A549 (cell line): Measurements from ENCODE around the gene IGSF9B. TPM values are rescaled to one million over a fixed set of nuclear protein-coding genes. Genes with fewer than 3 reads are reported as not detected.

Source experiments
- ATAC-seq, 2 experiments: fragments of 200-7000 bp in 1 of 2; fragments of >200 bp in 1 of 2; cut with Nextera tagmentation in 1 of 2; cut with Tn5 transposase in 1 of 2; 3 replicates each; pipeline versions ENCODE4 v1.8.0 to v1.9.1; 2018 to 2020; ENCODE audit warnings: mild to moderate bottlenecking in 1 of 2, moderate library complexity in 1 of 2
- CTCF ChIA-PET: fragments of 300-600 bp; sonication (Branson Sonifier 250); formaldehyde crosslinking; extraction: SDS; loops from one replicate; lab custom pipeline; 2021; ENCODE audit warnings: antibody characterized with exemption, inconsistent platforms; lab: Yijun Ruan, JAX
- POLR2A ChIA-PET: fragments of 350-600 bp; formaldehyde crosslinking; extraction: SDS; loops from one replicate; lab custom pipeline; 2021; ENCODE audit warnings: antibody characterized with exemption, inconsistent platforms; lab: Yijun Ruan, JAX
- DNase-seq, 2 experiments: peaks; one replicate each; pipeline versions ENCODE4 v3.0.0 to v3.0.0-alpha.2; 2011 to 2016; ENCODE audit warnings: low read depth in 1 of 2, low spot score in 1 of 2
- FAIRE-seq: peaks from 2 replicates; lab custom pipeline; 2011; peaks lifted over from hg19 to GRCh38; lab: Jason Lieb, UNC
- H3K27ac ChIP-seq, 2 experiments: fragments of >200 bp; sonication (Bioruptor Twin); formaldehyde crosslinking; 3 replicates each; pipeline ENCODE4 v1.5.1; 2016 to 2017
- H3K4me1 ChIP-seq: fragments of >200 bp; sonication (Bioruptor Twin); formaldehyde crosslinking; 3 replicates; pipeline ENCODE4 v1.6.1; 2016
- H3K4me2 ChIP-seq: fragments of >200 bp; sonication (Bioruptor Twin); formaldehyde crosslinking; 3 replicates; pipeline ENCODE4 v1.6.1; 2016
- H3K4me3 ChIP-seq: fragments of >200 bp; sonication (Bioruptor Twin); formaldehyde crosslinking; 3 replicates; pipeline ENCODE4 v1.5.1; 2016
- H3K9me3 ChIP-seq: fragments of >200 bp; sonication (Bioruptor Twin); formaldehyde crosslinking; 3 replicates; pipeline ENCODE4 v1.6.1; 2016
- BHLHE40 ChIP-seq: IDR thresholded peaks from 2 replicates; pipeline ENCODE4 v1.6.1; 2012; ENCODE audit warnings: low read depth, low read length, inconsistent platforms
- CBX8 ChIP-seq: fragments of 200-600 bp; sonication (generic); IDR thresholded peaks from 2 replicates; pipeline ENCODE4 v1.6.1; 2016
- CEBPB ChIP-seq, 2 experiments: fragments of >200 bp in 1 of 2; sonication (Bioruptor Twin) in 1 of 2; formaldehyde crosslinking in 1 of 2; IDR thresholded peaks; 2 replicates each; pipeline ENCODE4 v1.6.1; 2012 to 2016
- CHD2 ChIP-seq: fragments of 150-350 bp; IDR thresholded peaks from 2 replicates; pipeline ENCODE4 v1.6.1; 2014; ENCODE audit warnings: low read length; ENCODE audit not compliant: partially characterized antibody
- EHF ChIP-seq: fragments of 250-450 bp; sonication (Bioruptor Pico); IDR thresholded peaks from 2 replicates; pipeline ENCODE4 v1.5.0; 2020; ENCODE audit warnings: mild to moderate bottlenecking
- EP300 ChIP-seq, 2 experiments: fragments of >200 bp; sonication (Bioruptor Twin); formaldehyde crosslinking; IDR thresholded peaks; 2 replicates in 1 of 2; 3 replicates in 1 of 2; pipeline ENCODE4 v1.6.1; 2016 to 2017
- ESRRA ChIP-seq: fragments of 150-350 bp; IDR thresholded peaks from 2 replicates; pipeline ENCODE4 v1.6.1; 2014; ENCODE audit warnings: mild to moderate bottlenecking, low read length, borderline replicate concordance
- FOXS1 ChIP-seq: fragments of 250-450 bp; sonication (Bioruptor Pico); IDR thresholded peaks from 2 replicates; pipeline ENCODE4 v1.5.0; 2020; ENCODE audit warnings: mild to moderate bottlenecking, moderate library complexity
- KDM1A ChIP-seq: fragments of 200-600 bp; sonication (generic); IDR thresholded peaks from 2 replicates; pipeline ENCODE4 v1.6.1; 2016; ENCODE audit warnings: low read depth, mild to moderate bottlenecking
- MAZ ChIP-seq: fragments of 150-350 bp; IDR thresholded peaks from 2 replicates; pipeline ENCODE4 v1.6.1; 2014; ENCODE audit warnings: antibody characterized with exemption, low read depth, low read length, borderline replicate concordance
- MYC ChIP-seq: IDR thresholded peaks from 2 replicates; pipeline ENCODE4 v1.6.1; 2012; ENCODE audit warnings: mild to moderate bottlenecking, inconsistent platforms, low read length, improper control_type of control experiment, borderline replicate concordance
- NFE2L2 ChIP-seq: fragments of 150-350 bp; conservative IDR thresholded peaks from 2 replicates; pipeline ENCODE4 v1.6.1; 2014; ENCODE audit warnings: low read length
- RAD21 ChIP-seq, 2 experiments: fragments of >200 bp in 1 of 2; sonication (Bioruptor Twin) in 1 of 2; formaldehyde crosslinking in 1 of 2; IDR thresholded peaks in 1 of 2; conservative IDR thresholded peaks in 1 of 2; 2 replicates in 1 of 2; 3 replicates in 1 of 2; pipeline ENCODE4 v1.6.1; 2012 to 2018; ENCODE audit warnings: inconsistent platforms in 1 of 2
- RNF2 ChIP-seq: fragments of 200-600 bp; sonication (generic); IDR thresholded peaks from 2 replicates; pipeline ENCODE4 v1.6.1; 2016; ENCODE audit warnings: low read depth, mild to moderate bottlenecking, antibody characterized with exemption, moderate library complexity, borderline replicate concordance
- TP53 ChIP-seq: fragments of 250-450 bp; sonication (Bioruptor Pico); IDR thresholded peaks from 2 replicates; pipeline ENCODE4 v1.5.0; 2021; ENCODE audit warnings: mild to moderate bottlenecking, moderate library complexity
- ZC3H11A ChIP-seq: fragments of 450-650 bp; IDR thresholded peaks from 2 replicates; pipeline ENCODE4 v1.6.1; 2014; ENCODE audit warnings: antibody characterized with exemption, mild to moderate bottlenecking
- WGBS: methylation state at CpG from one replicate; pipeline ENCODE4 v1.1.6; 2017; ENCODE audit errors: missing lambda C conversion rate; 5-methylcytosine and 5-hydroxymethylcytosine counted together
- polyA plus RNA-seq, 4 experiments: library from polyadenylated mRNA; depleted of rRNA in 3 of 4; stranded (reverse); fragments of >200 nt; fragmentation: RNase III in 1 of 4; extraction: RNeasy Plus Mini Kit Qiagen cat#74134 plus additional on column Dnase treatment in 1 of 4; gene quantifications; 2 replicates in 3 of 4; 3 replicates in 1 of 4; pipeline ENCODE4 v1.2.3, GENCODE V29; 2011 to 2017
- TF ChIP-seq, protein P1 (sequence below): IDR thresholded peaks from 2 replicates; pipeline ENCODE4 v1.6.1; 2012
- TF ChIP-seq, protein P2 (sequence below): fragments of >200 bp; sonication (Bioruptor Twin); formaldehyde crosslinking; IDR thresholded peaks from 3 replicates; pipeline ENCODE4 v1.6.1; 2016
- TF ChIP-seq, protein P3 (sequence below): fragments of 450-650 bp; IDR thresholded peaks from 2 replicates; pipeline ENCODE4 v1.6.1; 2014; ENCODE audit warnings: antibody characterized with exemption
- TF ChIP-seq, protein P4 (sequence below): IDR thresholded peaks from 2 replicates; pipeline ENCODE4 v1.6.1; 2012
- TF ChIP-seq, protein P5 (sequence below): fragments of 150-350 bp; IDR thresholded peaks from 2 replicates; pipeline ENCODE4 v1.6.1; 2014; ENCODE audit warnings: low read depth, mild to moderate bottlenecking, low read length
- TF ChIP-seq, protein P6 (sequence below): fragments of >200 bp; sonication (Bioruptor Twin); formaldehyde crosslinking; IDR thresholded peaks from 2 replicates; pipeline ENCODE4 v1.6.1; 2016

The IGSF9B gene
- polyA plus RNA-seq, 2 of the 4 experiments (the other 2 are of a cell fraction), result 0.41 to 0.61 TPM

DNA sequence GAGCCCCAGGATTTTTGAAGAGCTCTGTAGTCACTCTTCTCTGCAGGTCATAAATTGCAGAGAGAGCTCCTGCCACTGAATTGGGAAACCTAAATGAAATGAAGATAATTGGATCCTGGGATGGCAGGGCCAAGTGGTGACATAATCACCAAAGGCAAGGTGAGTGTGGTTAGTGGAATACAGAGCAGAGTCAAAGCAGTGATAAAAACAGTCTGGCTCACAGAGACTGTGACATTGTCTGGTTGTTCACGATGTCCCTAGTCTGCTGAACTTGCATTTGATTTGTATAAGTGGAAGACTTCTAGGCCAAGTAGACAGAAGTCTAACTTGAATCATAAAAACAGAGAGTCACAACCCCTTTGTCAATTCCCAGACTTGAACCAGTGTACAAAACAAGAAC is 84.6 kb downstream of the IGSF9B start:
- ChIA-PET CTCF (no interaction called here), POLR2A (no interaction called here)
- FAIRE-seq (no peak), DNase-seq (no peak), ATAC-seq (no peak)
- Histone ChIP-seq H3K4me1 (no peaks in the 10 kb centered on the region), H3K4me2 (no peak overlapping the region), H3K4me3 (no peak overlapping the region), H3K9me3 (no peaks in the 10 kb centered on the region), H3K27ac (no peak overlapping the region)
- WGBS, result 0% methylated on average over 1 of the region's 1 CpG
- TF ChIP-seq TP53 (CRISPR knock-in tag) (no peak), ZC3H11A (no peak), MYC (no peak), CBX8 (no peak), FOXS1 (no peak), EHF (CRISPR knock-in tag) (no peak), CEBPB (IDR thresholded peaks at IDR 0.05) (no peak), NFE2L2 (no peak)
- TF ChIP-seq, protein P1, sequence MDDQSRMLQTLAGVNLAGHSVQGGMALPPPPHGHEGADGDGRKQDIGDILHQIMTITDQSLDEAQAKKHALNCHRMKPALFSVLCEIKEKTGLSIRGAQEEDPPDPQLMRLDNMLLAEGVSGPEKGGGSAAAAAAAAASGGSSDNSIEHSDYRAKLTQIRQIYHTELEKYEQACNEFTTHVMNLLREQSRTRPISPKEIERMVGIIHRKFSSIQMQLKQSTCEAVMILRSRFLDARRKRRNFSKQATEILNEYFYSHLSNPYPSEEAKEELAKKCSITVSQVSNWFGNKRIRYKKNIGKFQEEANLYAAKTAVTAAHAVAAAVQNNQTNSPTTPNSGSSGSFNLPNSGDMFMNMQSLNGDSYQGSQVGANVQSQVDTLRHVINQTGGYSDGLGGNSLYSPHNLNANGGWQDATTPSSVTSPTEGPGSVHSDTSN, result no peak
- TF ChIP-seq, protein P2, sequence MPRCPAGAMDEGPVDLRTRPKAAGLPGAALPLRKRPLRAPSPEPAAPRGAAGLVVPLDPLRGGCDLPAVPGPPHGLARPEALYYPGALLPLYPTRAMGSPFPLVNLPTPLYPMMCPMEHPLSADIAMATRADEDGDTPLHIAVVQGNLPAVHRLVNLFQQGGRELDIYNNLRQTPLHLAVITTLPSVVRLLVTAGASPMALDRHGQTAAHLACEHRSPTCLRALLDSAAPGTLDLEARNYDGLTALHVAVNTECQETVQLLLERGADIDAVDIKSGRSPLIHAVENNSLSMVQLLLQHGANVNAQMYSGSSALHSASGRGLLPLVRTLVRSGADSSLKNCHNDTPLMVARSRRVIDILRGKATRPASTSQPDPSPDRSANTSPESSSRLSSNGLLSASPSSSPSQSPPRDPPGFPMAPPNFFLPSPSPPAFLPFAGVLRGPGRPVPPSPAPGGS, result no peak
- TF ChIP-seq, protein P3, sequence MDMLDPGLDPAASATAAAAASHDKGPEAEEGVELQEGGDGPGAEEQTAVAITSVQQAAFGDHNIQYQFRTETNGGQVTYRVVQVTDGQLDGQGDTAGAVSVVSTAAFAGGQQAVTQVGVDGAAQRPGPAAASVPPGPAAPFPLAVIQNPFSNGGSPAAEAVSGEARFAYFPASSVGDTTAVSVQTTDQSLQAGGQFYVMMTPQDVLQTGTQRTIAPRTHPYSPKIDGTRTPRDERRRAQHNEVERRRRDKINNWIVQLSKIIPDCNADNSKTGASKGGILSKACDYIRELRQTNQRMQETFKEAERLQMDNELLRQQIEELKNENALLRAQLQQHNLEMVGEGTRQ, result no peak

DNA sequence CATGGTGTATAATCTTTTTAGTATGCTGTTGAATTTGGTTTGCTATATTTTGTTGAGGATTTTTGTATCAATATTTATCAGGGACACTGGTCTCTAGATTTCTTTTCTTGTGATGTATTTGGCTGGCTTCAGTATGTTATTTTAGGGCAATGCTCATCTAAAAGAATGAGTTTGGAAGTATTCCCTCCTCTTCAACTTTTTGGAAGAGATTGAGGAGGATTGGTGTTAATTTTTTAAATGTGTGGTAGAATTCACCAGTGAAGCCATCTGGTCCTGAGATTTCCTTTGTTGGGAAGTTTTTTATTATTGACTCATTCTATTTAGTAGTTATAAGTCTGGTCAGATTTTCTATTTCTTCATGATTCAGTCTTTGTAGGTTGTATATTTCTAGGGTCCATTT is 89.3 kb downstream of the IGSF9B start:
- Histone ChIP-seq H3K4me3 (no peak overlapping the region), H3K4me2 (no peak overlapping the region), H3K4me1 (no peaks in the 10 kb centered on the region), H3K27ac (no peak overlapping the region), H3K9me3 (no peaks in the 10 kb centered on the region)
- ATAC-seq, result no peak
- no peak for FAIRE-seq
- ChIA-PET CTCF (no interaction called here), POLR2A (no interaction called here)
- TF ChIP-seq KDM1A (no peak), FOXS1 (no peak), EP300 (IDR thresholded peaks at IDR 0.05) (no peak), TP53 (CRISPR knock-in tag) (no peak), RAD21 (conservative IDR thresholded peaks at IDR 0.05 in 1 of 2, IDR thresholded peaks at IDR 0.05 in 1 of 2) (no peak), BHLHE40 (no peak), CHD2 (no peak), MAZ (no peak), RNF2 (no peak), MYC (no peak), CBX8 (no peak), ZC3H11A (no peak), ESRRA (no peak)
- TF ChIP-seq, protein P2, result no peak
- TF ChIP-seq, protein P4, sequence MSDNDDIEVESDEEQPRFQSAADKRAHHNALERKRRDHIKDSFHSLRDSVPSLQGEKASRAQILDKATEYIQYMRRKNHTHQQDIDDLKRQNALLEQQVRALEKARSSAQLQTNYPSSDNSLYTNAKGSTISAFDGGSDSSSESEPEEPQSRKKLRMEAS, result no peak
- TF ChIP-seq, protein P1, result no peak
- TF ChIP-seq, protein P5, sequence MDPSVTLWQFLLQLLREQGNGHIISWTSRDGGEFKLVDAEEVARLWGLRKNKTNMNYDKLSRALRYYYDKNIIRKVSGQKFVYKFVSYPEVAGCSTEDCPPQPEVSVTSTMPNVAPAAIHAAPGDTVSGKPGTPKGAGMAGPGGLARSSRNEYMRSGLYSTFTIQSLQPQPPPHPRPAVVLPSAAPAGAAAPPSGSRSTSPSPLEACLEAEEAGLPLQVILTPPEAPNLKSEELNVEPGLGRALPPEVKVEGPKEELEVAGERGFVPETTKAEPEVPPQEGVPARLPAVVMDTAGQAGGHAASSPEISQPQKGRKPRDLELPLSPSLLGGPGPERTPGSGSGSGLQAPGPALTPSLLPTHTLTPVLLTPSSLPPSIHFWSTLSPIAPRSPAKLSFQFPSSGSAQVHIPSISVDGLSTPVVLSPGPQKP, result no peak
- TF ChIP-seq, protein P3, result no peak
- TF ChIP-seq, protein P6, sequence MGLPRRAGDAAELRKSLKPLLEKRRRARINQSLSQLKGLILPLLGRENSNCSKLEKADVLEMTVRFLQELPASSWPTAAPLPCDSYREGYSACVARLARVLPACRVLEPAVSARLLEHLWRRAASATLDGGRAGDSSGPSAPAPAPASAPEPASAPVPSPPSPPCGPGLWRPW, result no peak
- DNase-seq, result no peak
